Amygdala (tissue), 56 donors: ENCODE measurements around the gene CNTNAP2.
"Not testable (repeated sequence)": the region's sequence is repeated elsewhere in the genome, so short reads cannot be mapped to it uniquely, and the experiment has no call there.

Source experiments
- DNase-seq, 56 donors: peaks; one replicate each; lab custom pipeline; 2025; lab: John Stamatoyannopoulos, UW

Gene CNTNAP2

GRCh38 chr7:147068842-147069241 lies 952.2 kb downstream of the CNTNAP2 start:
- DNase-seq, result no peak

- no peak for DNase-seq
Measured at GRCh38 chr7:147069771-147070170, 953.2 kb downstream of the CNTNAP2 start.

- DNase-seq, result no peak
Measured at GRCh38 chr7:147070886-147071285, 954.3 kb downstream of the CNTNAP2 start.

- no peak for DNase-seq
Measured at GRCh38 chr7:147071536-147071935, 954.9 kb downstream of the CNTNAP2 start.

GRCh38 chr7:147078312-147078711 lies 961.7 kb downstream of the CNTNAP2 start:
- no peak for DNase-seq

- DNase-seq, result no peak
Measured at GRCh38 chr7:147079083-147079482, 962.5 kb downstream of the CNTNAP2 start.

GRCh38 chr7:147079921-147080420 lies 963.4 kb downstream of the CNTNAP2 start:
- DNase-seq, result no peak

- DNase-seq, result no peak
Measured at GRCh38 chr7:147081117-147081516, 964.5 kb downstream of the CNTNAP2 start.

- DNase-seq, result peak in 3 of 56 donors; percentile 6 to 8 (median 7)
Measured at GRCh38 chr7:147089051-147089461, 972.5 kb downstream of the CNTNAP2 start.

GRCh38 chr7:147089608-147090007 lies 973.0 kb downstream of the CNTNAP2 start:
- DNase-seq, result no peak

- DNase-seq, result no peak
Measured at GRCh38 chr7:147096629-147097028, 980.0 kb downstream of the CNTNAP2 start.

GRCh38 chr7:147103224-147103623 lies 986.6 kb downstream of the CNTNAP2 start:
- DNase-seq, result no peak

- no peak for DNase-seq
Measured at GRCh38 chr7:147106746-147107145, 990.1 kb downstream of the CNTNAP2 start.

- not testable (repeated sequence) for DNase-seq
Measured at GRCh38 chr7:147114525-147114924, 997.9 kb downstream of the CNTNAP2 start.

GRCh38 chr7:147136352-147136751 lies 1019.8 kb downstream of the CNTNAP2 start:
- no peak for DNase-seq

GRCh38 chr7:147145194-147145593 lies 1028.6 kb downstream of the CNTNAP2 start:
- no peak for DNase-seq

- DNase-seq, result no peak
Measured at GRCh38 chr7:147146169-147146568, 1029.6 kb downstream of the CNTNAP2 start.

- no peak for DNase-seq
Measured at GRCh38 chr7:147151661-147152060, 1035.1 kb downstream of the CNTNAP2 start.

- DNase-seq, result no peak
Measured at GRCh38 chr7:147153571-147153970, 1037.0 kb downstream of the CNTNAP2 start.

GRCh38 chr7:147161405-147161804 lies 1044.8 kb downstream of the CNTNAP2 start:
- no peak for DNase-seq

- DNase-seq, result no peak
Measured at GRCh38 chr7:147170341-147171012, 1053.9 kb downstream of the CNTNAP2 start.

GRCh38 chr7:147171013-147171391 lies 1054.4 kb downstream of the CNTNAP2 start:
- DNase-seq, result no peak

- no peak for DNase-seq
Measured at GRCh38 chr7:147173883-147174282, 1057.3 kb downstream of the CNTNAP2 start.
